HL-60 (cell line): ENCODE results near the gene WDPCP.

Source experiments
- DNase-seq, 2 experiments: peaks; one replicate each; pipeline ENCODE4 v3.0.0-alpha.2; 2010 to 2020; ENCODE audit warnings: low read depth in 1 of 2, low spot score in 1 of 2
- H3K27ac ChIP-seq: fragments of 250-450 bp; sonication (Bioruptor Pico); replicated peaks from 2 replicates; pipeline ENCODE4 v1.5.1; 2020; ENCODE audit warnings: mild to moderate bottlenecking, moderate library complexity
- H3K27me3 ChIP-seq: fragments of 250-450 bp; sonication (Bioruptor Pico); 2 replicates; pipeline ENCODE4 v1.5.1; 2021; ENCODE audit warnings: mild to moderate bottlenecking, moderate library complexity; ENCODE audit not compliant: insufficient read depth, poor library complexity, severe bottlenecking
- H3K4me3 ChIP-seq: replicated peaks from 2 replicates; pipeline ENCODE4 v1.5.1; 2011; ENCODE audit warnings: mild to moderate bottlenecking, control low read depth, low read length; ENCODE audit not compliant: insufficient read depth
- CTCF ChIP-seq: IDR thresholded peaks from one replicate; pipeline ENCODE4 v1.5.1; 2011; ENCODE audit warnings: low read length, control low read depth, inconsistent platforms; ENCODE audit not compliant: insufficient read depth
- GABPA ChIP-seq: IDR thresholded peaks from 2 replicates; pipeline ENCODE4 v1.6.1; 2012; ENCODE audit warnings: low read depth
- POLR2AphosphoS5 ChIP-seq: IDR thresholded peaks from 2 replicates; pipeline ENCODE4 v1.6.1; 2012; ENCODE audit warnings: low read depth
- REST ChIP-seq: IDR thresholded peaks from 2 replicates; pipeline ENCODE4 v1.6.1; 2012; ENCODE audit warnings: low read depth; ENCODE audit not compliant: insufficient replicate concordance
- SPI1 ChIP-seq: IDR thresholded peaks from 2 replicates; pipeline ENCODE4 v1.6.1; 2012; ENCODE audit warnings: low read depth, mild to moderate bottlenecking, borderline replicate concordance

The WDPCP gene

GRCh38 chr2:63432373-63432772 is 155.9 kb downstream of the WDPCP start:
- no peak for DNase-seq
- Histone ChIP-seq H3K4me3 (no peak overlapping the region), H3K27me3 (no peaks in the 10 kb centered on the region), H3K27ac (no peak overlapping the region)
- TF ChIP-seq POLR2AphosphoS5 (no peak), CTCF (no peak), SPI1 (no peak), GABPA (no peak)

- no peak overlapping the region for H3K4me3 ChIP-seq
- no peak for TF ChIP-seq SPI1
- no peak for TF ChIP-seq POLR2AphosphoS5
- TF ChIP-seq REST = no peak
- TF ChIP-seq CTCF = no peak
- no peak for TF ChIP-seq GABPA
- no peaks in the 10 kb centered on the region for H3K27me3 ChIP-seq
- H3K27ac ChIP-seq = no peak overlapping the region
- DNase-seq = no peak
These were observed 162.7 kb downstream of the WDPCP start for GRCh38 chr2:63425606-63426005.

- no peak for DNase-seq
- TF ChIP-seq CTCF (no peak), GABPA (no peak), POLR2AphosphoS5 (no peak), REST (no peak), SPI1 (no peak)
These were observed 163.2 kb downstream of the WDPCP start for GRCh38 chr2:63425079-63425416.

GRCh38 chr2:63424329-63425078 is 163.8 kb downstream of the WDPCP start:
- Histone ChIP-seq H3K4me3 (no peak overlapping the region), H3K27me3 (no peaks in the 10 kb centered on the region), H3K27ac (no peak overlapping the region)
- no peak for TF ChIP-seq SPI1
- TF ChIP-seq CTCF = peak; percentile 34
- TF ChIP-seq REST = no peak
- DNase-seq = peak; percentile 18 to 36

More at GRCh38 chr2:63425079-63425416, 163.2 kb downstream of the WDPCP start:
- Histone ChIP-seq H3K27ac (no peak overlapping the region), H3K4me3 (no peak overlapping the region), H3K27me3 (no peaks in the 10 kb centered on the region)
